GM19043 (cell line): ENCODE data around the gene CRNN.

Source experiments
- ATAC-seq: cut with Tn5 transposase; IDR thresholded peaks from one replicate; pipeline ENCODE4 v1.9.1; 2021; ENCODE audit warnings: low read depth; ENCODE audit not compliant: unreplicated experiment

The CRNN gene

GRCh38 chr1:152426731-152427130 is 12.7 kb upstream of the CRNN start:
- ATAC-seq: no peak

GRCh38 chr1:152419917-152420316 is 5.9 kb upstream of the CRNN start:
- ATAC-seq: no peak

GRCh38 chr1:152415454-152416227 is 1.6 kb upstream of the CRNN start:
- no peak for ATAC-seq

- ATAC-seq: no peak
These were observed 1.3 kb downstream of the CRNN start for GRCh38 chr1:152412756-152413155.

GRCh38 chr1:152411134-152411533 is 2.9 kb downstream of the CRNN start:
- ATAC-seq: no peak

- no peak for ATAC-seq
These were observed 3.5 kb downstream of the CRNN start for GRCh38 chr1:152410599-152410998.

GRCh38 chr1:152410028-152410427 is 4.0 kb downstream of the CRNN start:
- ATAC-seq: no peak

GRCh38 chr1:152408664-152409063 is 5.4 kb downstream of the CRNN start:
- no peak for ATAC-seq

- ATAC-seq: no peak
These were observed 15.0 kb downstream of the CRNN start for GRCh38 chr1:152398812-152399698.

- no peak for ATAC-seq
These were observed 16.6 kb downstream of the CRNN start for GRCh38 chr1:152397474-152397873.

- ATAC-seq: no peak
These were observed 19.9 kb downstream of the CRNN start for GRCh38 chr1:152394151-152394550.

- no peak for ATAC-seq
These were observed 21.2 kb downstream of the CRNN start for GRCh38 chr1:152392909-152393308.

GRCh38 chr1:152388889-152389288 is 25.2 kb downstream of the CRNN start:
- ATAC-seq: no peak

- no peak for ATAC-seq
These were observed 27.1 kb downstream of the CRNN start for GRCh38 chr1:152386940-152387339.

- ATAC-seq: no peak
These were observed 33.1 kb downstream of the CRNN start for GRCh38 chr1:152380932-152381331.

- ATAC-seq: no peak
These were observed 39.6 kb downstream of the CRNN start for GRCh38 chr1:152374451-152374850.

- ATAC-seq: no peak
These were observed 41.4 kb downstream of the CRNN start for GRCh38 chr1:152372672-152373071.

- no peak for ATAC-seq
These were observed 46.6 kb downstream of the CRNN start for GRCh38 chr1:152367436-152367835.

GRCh38 chr1:152359906-152360305 is 54.2 kb downstream of the CRNN start, which contains the start of gene FLG2:
Gene FLG2 (minus strand): TSS chr1:152360006. CDS start chr1:152358884, 1,122 bp downstream.
- no peak for ATAC-seq
